Measurements from ENCODE around the gene TFCP2L1. TPM values are rescaled to one million over a fixed set of nuclear protein-coding genes. Genes with fewer than 3 reads are reported as not detected.

The TFCP2L1 gene
- total and polyA plus RNA-seq, 2 experiments from 2014 or later: 0.94 to 6.4 TPM

- TF ChIP-seq REST (IDR thresholded peaks at IDR 0.05; ENCODE audit: unreplicated experiment) (no peak), EZH2 (IDR thresholded peaks at IDR 0.05; ENCODE audit: low read depth, unreplicated experiment) (no peak)
These were observed 77.5 kb downstream of the TFCP2L1 start (continued) for GRCh38 chr2:121207494-121207893.

GRCh38 chr2:121205321-121205942, 79.6 kb downstream of the TFCP2L1 start:
- Histone ChIP-seq H4K20me1 (replicated peaks; ENCODE audit: insufficient read depth) (no peaks in the 10 kb centered on the region), H2AFZ (no peak overlapping the region; the same call in 1 of the 2 replicates), H3K79me2 (replicated peaks; ENCODE audit: insufficient read depth) (no peaks in the 10 kb centered on the region), H3K9me2 (ENCODE audit: insufficient read depth) (no peaks in the 10 kb centered on the region; the same call in 1 of the 2 replicates), H3K4me2 (no peak overlapping the region), H3K27me3 (ENCODE audit: insufficient read depth) (no peaks in the 10 kb centered on the region), H3K36me3 (ENCODE audit: insufficient read depth) (no peaks in the 10 kb centered on the region), H3K4me1 (ENCODE audit: insufficient read depth) (no peaks in the 10 kb centered on the region), H3F3A (replicated peaks; ENCODE audit: low read depth) (no peaks in the 10 kb centered on the region), H3K27ac (ENCODE audit: low read depth) (no peak overlapping the region), H3K4me3 (no peak overlapping the region)
- TF ChIP-seq EZH2phosphoT487 (IDR thresholded peaks at IDR 0.05; ENCODE audit: unreplicated experiment) (no peak), ZNF114 (CRISPR knock-in tag; IDR thresholded peaks at IDR 0.05) (no peak), ZNF331 (CRISPR knock-in tag; IDR thresholded peaks at IDR 0.05; ENCODE audit: low read depth) (no peak)
- ATAC-seq (no peak), DNase-seq (ENCODE audit: low spot score) (no peak)
- Mint-ChIP-seq H3K9me3 (no peaks in the 10 kb centered on the region), H3K4me1 (no peaks in the 10 kb centered on the region), H3K4me3 (no peak overlapping the region), H3K27ac (no peak overlapping the region), H3K27me3 (ENCODE audit: insufficient read depth, low read depth, poor library complexity) (peaks cover 3% of the 10 kb centered on the region), H3K36me3 (ENCODE audit: low read depth) (no peaks in the 10 kb centered on the region)

- no peak overlapping the region for H3K27ac Mint-ChIP-seq
- no peaks in the 10 kb centered on the region for H3K4me1 Mint-ChIP-seq
- H3K36me3 Mint-ChIP-seq (ENCODE audit: low read depth): no peaks in the 10 kb centered on the region
- Histone ChIP-seq H3K36me3 (ENCODE audit: insufficient read depth) (no peaks in the 10 kb centered on the region), H3K4me3 (no peak overlapping the region), H2AFZ (no peak overlapping the region), H3K27me3 (ENCODE audit: insufficient read depth) (no peaks in the 10 kb centered on the region), H3K9me2 (ENCODE audit: insufficient read depth) (no peaks in the 10 kb centered on the region; the same call in 1 of the 2 replicates), H3K4me2 (no peak overlapping the region), H3K79me2 (replicated peaks; ENCODE audit: insufficient read depth) (no peaks in the 10 kb centered on the region), H3K4me1 (ENCODE audit: insufficient read depth) (no peaks in the 10 kb centered on the region), H3K27ac (ENCODE audit: low read depth) (no peak overlapping the region), H3F3A (replicated peaks; ENCODE audit: low read depth) (no peaks in the 10 kb centered on the region), H4K20me1 (replicated peaks; ENCODE audit: insufficient read depth) (no peaks in the 10 kb centered on the region)
- TF ChIP-seq ZNF331 (CRISPR knock-in tag; IDR thresholded peaks at IDR 0.05; ENCODE audit: low read depth) (no peak), NANOG (IDR thresholded peaks at IDR 0.05; ENCODE audit: borderline replicate concordance) (no peak), EZH2phosphoT487 (IDR thresholded peaks at IDR 0.05; ENCODE audit: unreplicated experiment) (no peak)
- peaks cover 2% of the 10 kb centered on the region for H3K27me3 Mint-ChIP-seq (ENCODE audit: insufficient read depth, low read depth, poor library complexity)
- no peak overlapping the region for H3K4me3 Mint-ChIP-seq
- no peak for DNase-seq (ENCODE audit: low spot score)
- H3K9me3 Mint-ChIP-seq: no peaks in the 10 kb centered on the region
- ATAC-seq: no peak
These were observed 81.3 kb downstream of the TFCP2L1 start for GRCh38 chr2:121203591-121204249.

All from GM23338 (cell line).